ENCODE measurements around the gene ISG15.

ISG15 gene

GRCh38 chr1:1063261-1063944, 50.1 kb downstream of the ISG15 start:
- no peak for DNase-seq

Measured in NCI-H1694 treated with DMSO at 0.1 percent for 48 hours (cell line).